GM18867 (cell line): ENCODE data around the gene MYO18B.

Experiments used
- ATAC-seq: cut with Tn5 transposase; IDR thresholded peaks from one replicate; pipeline ENCODE4 v1.9.1; 2021; ENCODE audit warnings: mild to moderate bottlenecking, moderate library complexity; ENCODE audit not compliant: unreplicated experiment

Gene MYO18B

DNA sequence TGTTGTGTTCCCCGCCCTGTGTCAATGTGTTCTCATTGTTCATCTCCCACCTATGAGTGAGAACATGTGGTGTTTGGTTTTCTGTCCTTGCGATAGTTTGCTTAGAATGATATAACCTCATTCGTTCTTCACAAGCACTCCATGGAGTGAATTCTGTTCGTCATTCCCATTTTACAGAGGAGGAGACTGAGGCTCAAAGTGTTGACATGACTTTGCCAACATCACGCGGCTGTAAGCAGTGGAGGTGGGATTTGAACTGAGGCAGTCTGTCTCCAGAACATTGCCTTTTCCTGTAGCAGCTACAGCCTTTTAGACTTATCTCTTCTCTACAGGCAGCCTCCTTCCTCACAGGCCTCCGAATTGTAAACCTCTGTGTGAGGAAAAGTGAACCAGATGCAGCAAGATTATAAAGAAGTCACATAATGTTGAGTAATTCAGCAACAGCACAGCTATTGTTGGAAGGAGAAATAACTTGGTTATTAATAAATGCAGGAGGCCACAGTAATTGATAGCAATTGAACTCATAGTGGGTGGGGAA is 74.6 kb downstream of the MYO18B start:
- ATAC-seq = no peak

GRCh38 chr22:25817092-25817943 is 75.3 kb downstream of the MYO18B start:
- ATAC-seq = no peak

GRCh38 chr22:25818541-25818940 is 76.6 kb downstream of the MYO18B start:
- ATAC-seq = no peak

- ATAC-seq = no peak
Observed at GRCh38 chr22:25822344-25822743, 80.4 kb downstream of the MYO18B start.

- no peak for ATAC-seq
Observed at GRCh38 chr22:25823276-25823675, 81.3 kb downstream of the MYO18B start.

GRCh38 chr22:25824828-25825423 is 82.9 kb downstream of the MYO18B start:
- no peak for ATAC-seq

- ATAC-seq = no peak
Observed at GRCh38 chr22:25827415-25827814, 85.4 kb downstream of the MYO18B start.

DNA sequence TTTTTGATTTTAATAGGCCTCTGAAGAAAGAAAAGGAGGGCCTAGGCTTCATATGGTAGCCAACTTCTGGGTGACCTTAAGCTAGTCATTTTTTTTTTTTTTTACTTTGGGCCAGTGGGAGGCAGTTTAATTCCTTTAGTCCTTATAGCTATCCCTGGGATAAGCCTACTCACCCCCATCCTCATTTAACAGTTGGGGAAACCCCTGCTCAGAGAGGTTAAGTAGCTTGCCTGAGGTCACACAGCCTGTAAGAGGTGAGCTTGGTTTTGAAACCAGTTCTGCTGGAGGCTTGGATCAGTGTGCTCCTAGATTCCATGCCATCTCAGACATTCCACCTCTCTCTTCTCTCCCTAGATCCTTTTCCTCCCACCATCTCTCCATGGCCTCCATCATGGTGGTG is 86.4 kb downstream of the MYO18B start:
- ATAC-seq = no peak

DNA sequence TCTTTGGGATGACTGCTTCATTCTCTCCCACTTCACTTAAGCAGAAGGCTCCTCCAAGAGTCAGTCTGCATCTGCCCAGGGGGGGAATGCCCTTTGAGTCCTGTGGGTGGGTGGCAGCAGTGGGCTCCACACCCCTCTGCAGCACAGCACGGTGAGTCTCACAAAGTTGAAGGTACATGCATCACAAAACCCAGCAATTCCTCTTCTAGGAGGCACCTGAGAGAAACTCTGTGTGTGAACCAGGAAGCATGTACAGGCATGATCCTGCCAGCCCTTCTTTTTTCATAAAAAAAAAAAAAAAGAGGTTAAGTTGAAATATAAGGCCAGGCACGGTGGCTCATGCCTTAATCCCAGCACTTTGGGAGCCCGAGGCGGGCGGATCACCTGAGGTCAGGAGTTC is 87.2 kb downstream of the MYO18B start:
- ATAC-seq = no peak

DNA sequence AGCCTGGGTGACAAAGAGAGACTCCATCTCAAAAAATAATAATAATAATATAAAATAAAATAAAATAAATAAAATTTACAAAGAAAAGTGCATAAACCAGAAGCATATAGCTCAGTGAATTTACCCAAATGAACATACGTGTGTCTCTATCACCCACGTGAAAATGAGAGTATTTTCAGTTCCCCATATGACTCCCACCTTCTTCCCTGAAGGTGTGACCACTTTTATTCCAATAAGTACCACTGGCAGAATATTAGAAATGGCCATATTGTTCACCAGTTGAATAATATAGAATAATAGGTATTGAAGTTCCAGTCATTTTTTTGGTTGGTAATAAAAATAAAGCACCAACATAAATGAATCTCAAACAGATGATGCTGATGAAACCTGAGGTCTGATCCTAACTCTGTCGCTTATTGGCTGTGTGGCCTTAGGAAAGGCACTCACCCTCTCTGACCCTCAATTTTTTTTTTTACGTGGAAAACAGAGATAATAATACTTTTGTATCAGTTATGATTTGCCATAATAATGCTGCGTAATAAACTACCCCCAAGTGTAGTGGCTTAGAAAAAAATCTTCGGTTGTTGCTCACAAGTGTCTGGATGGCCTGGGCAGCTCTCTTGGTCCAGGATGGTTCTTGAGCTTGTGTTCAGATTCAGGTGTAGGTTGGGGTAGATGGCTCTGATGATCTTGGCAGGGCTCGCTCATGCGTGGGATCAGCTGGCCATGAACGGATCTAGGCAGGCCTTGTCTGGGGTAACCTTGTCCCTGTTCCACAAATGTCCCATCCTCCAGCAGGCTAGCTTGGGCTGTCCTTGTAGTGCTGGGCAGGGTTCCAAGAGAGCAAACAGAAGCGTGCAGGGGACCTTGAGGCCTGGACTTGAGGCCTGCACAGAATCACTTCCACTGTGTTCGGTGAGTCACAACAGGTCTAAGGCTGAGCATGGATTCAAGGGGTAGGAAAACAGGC is 88.1 kb downstream of the MYO18B start:
- no peak for ATAC-seq

DNA sequence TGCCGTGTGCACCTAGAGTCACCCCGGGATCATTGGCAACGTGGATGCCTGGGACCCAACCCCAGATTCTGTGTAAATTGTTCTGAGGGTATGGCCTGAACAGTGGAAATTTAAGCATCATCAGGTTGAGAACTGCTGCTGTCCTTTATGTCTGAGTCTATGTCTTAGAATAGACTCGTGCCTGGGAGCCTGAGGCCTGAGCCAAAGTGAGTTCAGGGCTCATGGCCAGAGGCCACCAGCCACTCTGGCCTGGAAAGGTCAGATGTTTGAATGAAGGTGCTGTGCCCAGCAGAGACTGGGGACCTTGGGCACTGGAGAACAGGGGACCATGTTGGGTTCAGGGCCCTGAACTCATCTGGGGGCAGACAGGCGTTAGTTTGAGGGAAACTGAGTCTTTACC is 91.1 kb downstream of the MYO18B start:
- ATAC-seq = no peak

DNA sequence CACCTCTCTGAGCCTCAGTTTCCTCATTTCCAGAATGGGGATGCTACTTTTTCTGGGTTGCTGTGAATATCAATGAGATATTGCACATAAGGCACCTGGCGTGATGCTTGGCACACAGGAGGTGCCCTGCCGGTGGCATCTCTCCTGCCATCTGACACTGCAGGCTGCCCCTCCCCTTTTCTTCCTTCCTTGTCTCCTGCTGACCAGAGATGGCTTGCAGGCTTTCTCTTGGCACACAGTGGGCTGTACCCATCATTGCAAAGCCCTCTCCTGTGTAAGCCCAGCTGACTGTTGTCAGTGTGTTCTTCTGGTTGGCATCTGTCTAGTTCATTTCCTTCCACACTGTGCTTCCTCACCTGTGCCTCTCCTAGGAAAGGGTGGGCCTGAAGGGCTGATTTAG is 91.7 kb downstream of the MYO18B start:
- no peak for ATAC-seq

GRCh38 chr22:25834490-25834889 is 92.5 kb downstream of the MYO18B start:
- no peak for ATAC-seq

GRCh38 chr22:25835348-25835747 is 93.4 kb downstream of the MYO18B start:
- ATAC-seq = no peak

DNA sequence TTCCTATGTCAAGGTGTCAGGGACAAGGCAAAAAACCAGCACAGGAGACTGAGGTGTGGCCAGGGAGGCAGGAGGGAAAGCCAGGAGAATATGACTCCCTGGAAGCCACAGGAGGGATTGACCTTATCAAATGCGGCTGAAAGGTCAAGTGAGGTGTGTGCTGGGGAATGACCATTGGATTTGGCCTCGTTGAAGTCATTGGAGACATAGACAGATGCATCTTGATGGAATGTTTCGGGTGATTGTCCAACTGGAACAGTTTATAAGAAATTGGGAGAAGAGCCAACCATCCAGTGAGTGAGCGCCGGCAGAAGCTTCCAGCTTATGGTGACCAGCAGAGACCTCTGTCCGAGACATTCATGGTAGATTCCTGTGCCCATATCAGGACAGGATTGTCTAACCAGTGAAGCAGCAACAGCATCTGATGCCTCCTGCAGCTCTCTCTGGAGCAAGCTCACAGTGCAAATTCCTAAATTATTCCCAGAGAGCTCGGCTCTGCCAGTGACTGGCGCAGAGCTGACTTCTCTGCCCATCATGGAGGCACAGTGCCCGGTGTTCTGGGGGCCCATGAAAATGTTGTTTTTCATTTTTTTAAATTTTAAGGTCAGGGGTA is 95.4 kb downstream of the MYO18B start:
- no peak for ATAC-seq

DNA sequence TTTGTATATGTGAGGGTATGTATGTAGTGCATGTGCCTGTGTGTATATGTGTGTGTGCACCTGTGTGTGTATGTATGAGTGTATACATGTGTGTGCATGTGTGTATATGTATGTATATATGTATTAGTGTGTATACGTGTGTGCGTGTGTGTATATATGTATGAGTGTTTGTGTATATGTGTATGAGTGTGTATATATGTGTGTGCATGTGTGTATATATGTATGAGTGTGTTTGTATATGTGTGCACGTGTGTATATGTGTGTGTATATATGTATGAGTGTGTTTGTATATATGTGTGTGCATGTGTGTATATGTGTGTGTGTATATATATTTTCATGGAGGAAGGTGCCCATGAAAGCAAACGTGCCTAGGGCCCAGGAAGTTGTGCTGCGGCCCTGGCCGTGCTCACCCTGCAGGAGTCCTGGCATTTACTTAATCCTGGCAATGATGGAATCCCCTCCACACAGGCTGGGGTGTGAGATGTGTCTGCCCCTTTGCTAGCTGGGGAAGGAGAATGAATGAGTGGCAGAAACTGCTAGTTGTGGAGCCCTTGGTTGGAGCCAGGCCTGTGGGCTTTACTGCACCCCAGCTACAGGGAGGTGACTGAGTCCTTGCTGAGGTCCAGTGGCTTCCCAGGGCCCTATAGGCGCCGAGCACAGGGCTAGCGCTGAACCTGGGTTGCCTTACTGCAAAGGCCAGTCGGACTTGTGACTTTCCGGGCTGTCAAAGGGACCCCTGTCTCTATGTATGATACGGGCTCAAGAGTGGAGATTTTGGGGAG is 97.2 kb downstream of the MYO18B start:
- no peak for ATAC-seq

- no peak for ATAC-seq
Observed at GRCh38 chr22:25839755-25840154, 97.8 kb downstream of the MYO18B start.

- ATAC-seq = no peak
Observed at GRCh38 chr22:25840167-25840566, 98.2 kb downstream of the MYO18B start.

DNA sequence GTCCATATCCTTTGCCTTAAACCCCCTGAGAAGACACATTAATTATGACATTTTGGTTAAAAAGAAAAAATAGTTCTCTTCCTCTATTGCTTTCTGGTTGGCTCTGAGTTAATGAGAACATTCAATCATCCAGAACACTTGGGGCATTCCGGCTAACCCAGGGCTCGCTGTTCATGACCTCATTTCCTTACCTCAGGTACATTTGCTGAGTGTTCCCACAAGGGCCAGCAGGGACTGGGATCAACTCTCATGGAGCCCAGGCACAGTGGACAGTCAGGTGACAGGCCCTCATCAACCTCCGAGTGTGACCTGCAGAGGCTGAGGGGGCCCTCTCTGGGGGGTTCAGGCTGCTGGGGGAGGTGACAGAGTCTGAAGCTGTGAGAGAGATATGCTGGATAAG is 98.9 kb downstream of the MYO18B start:
- no peak for ATAC-seq

GRCh38 chr22:25841775-25842174 is 99.8 kb downstream of the MYO18B start:
- no peak for ATAC-seq
